ENCODE results near the gene CHMP2A. TPM values are rescaled to one million over a fixed set of nuclear protein-coding genes. Genes with fewer than 3 reads are reported as not detected.
"Not testable (repeated sequence)": the region's sequence is repeated elsewhere in the genome, so short reads cannot be mapped to it uniquely, and the experiment has no call there.

CHMP2A gene
- total RNA-seq, 1 donor from 2014 or later = 49.3 TPM

- no peak for DNase-seq
Measured at GRCh38 chr19:58555369-58555885, 522 bp upstream of the CHMP2A start.

GRCh38 chr19:58553799-58554493, 959 bp downstream of the CHMP2A start:
- DNase-seq = no peak

GRCh38 chr19:58552655-58553054, 2.2 kb downstream of the CHMP2A start:
- DNase-seq = no peak

GRCh38 chr19:58551577-58552471, 3.1 kb downstream of the CHMP2A start:
- no peak for DNase-seq

GRCh38 chr19:58551123-58551497, 3.8 kb downstream of the CHMP2A start:
- no peak for DNase-seq

GRCh38 chr19:58550362-58551122, 4.4 kb downstream of the CHMP2A start:
- DNase-seq = no peak

GRCh38 chr19:58549664-58550361, 5.1 kb downstream of the CHMP2A start:
- DNase-seq = no peak

GRCh38 chr19:58548859-58549663, 5.8 kb downstream of the CHMP2A start:
- no peak for DNase-seq

- no peak for DNase-seq
Measured at GRCh38 chr19:58547323-58548312, 7.3 kb downstream of the CHMP2A start.

GRCh38 chr19:58546019-58546530, 8.8 kb downstream of the CHMP2A start:
- DNase-seq = no peak

- DNase-seq = no peak
Measured at GRCh38 chr19:58545286-58546018, 9.5 kb downstream of the CHMP2A start.

GRCh38 chr19:58544591-58545285, 10.2 kb downstream of the CHMP2A start:
- DNase-seq = no peak

- DNase-seq = no peak
Measured at GRCh38 chr19:58543826-58544590, 10.9 kb downstream of the CHMP2A start, which contains the start of gene TRIM28. TSS of gene TRIM28 (plus strand) at chr19:58544064. CDS start at chr19:58544758, 694 bp downstream.

GRCh38 chr19:58542641-58543372, 12.1 kb downstream of the CHMP2A start:
- not testable (repeated sequence) for DNase-seq

- not testable (repeated sequence) for DNase-seq
Measured at GRCh38 chr19:58539169-58539559, 15.7 kb downstream of the CHMP2A start.
